H1 (cell line): ENCODE results near the gene RNF175. TPM values are rescaled to one million over a fixed set of nuclear protein-coding genes. Genes with fewer than 3 reads are reported as not detected.

Experiments used
- CEBPB ChIP-seq: IDR thresholded peaks from 2 replicates; pipeline ENCODE4 v1.6.1; 2012; ENCODE audit warnings: low read depth, low read length
- CTBP2 ChIP-seq: IDR thresholded peaks from 2 replicates; pipeline ENCODE4 v1.7.0; 2011; ENCODE audit warnings: borderline replicate concordance, mild to moderate bottlenecking, moderate library complexity, mixed read lengths, low read length; ENCODE audit not compliant: insufficient read depth, insufficient read length
- FOSL1 ChIP-seq: IDR thresholded peaks from 2 replicates; pipeline ENCODE4 v1.6.1; 2011; ENCODE audit warnings: mild to moderate bottlenecking, low read depth, low read length, moderate library complexity; ENCODE audit not compliant: insufficient read depth
- MAX ChIP-seq: IDR thresholded peaks from 2 replicates; pipeline ENCODE4 v1.6.1; 2012; ENCODE audit warnings: inconsistent platforms
- POLR2A ChIP-seq, 2 experiments: IDR thresholded peaks; 1 replicate in 1 of 2; 2 replicates in 1 of 2; pipeline ENCODE4 v1.6.1; 2011; ENCODE audit warnings: low read depth in 2 of 2, low read length in 2 of 2, mild to moderate bottlenecking in 2 of 2; ENCODE audit errors: control extremely low read depth in 1 of 2
- polyA plus RNA-seq, 7 experiments: library from polyadenylated mRNA; depleted of rRNA in 3 of 7; stranded (reverse) in 5 of 7; unstranded in 2 of 7; fragments of >200 nt in 5 of 7; fragments of 200-250 nt in 2 of 7; gene quantifications; 1 replicate in 5 of 7; 2 replicates in 1 of 7; 4 replicates in 1 of 7; pipeline versions ENCODE4 v1.2.1 to v1.2.3, GENCODE V29; 2011 to 2013; ENCODE audit warnings: missing spikeins in 2 of 7, mixed read lengths in 2 of 7
- total RNA-seq: library from RNA; stranded (reverse); fragmentation: NEBNext Ultra II Directional; extraction: Animal tissue kit (Norgen Biotek cat#: 25700); gene quantifications from 2 replicates; pipeline ENCODE4 v1.2.1, GENCODE V29; 2021
- TF ChIP-seq, protein P1 (sequence below): fragments of 300-600 bp; sonication (generic); IDR thresholded peaks from 2 replicates; pipeline ENCODE4 v1.7.1; 2012; ENCODE audit warnings: low read length, moderate library complexity, mild to moderate bottlenecking, inconsistent platforms; ENCODE audit not compliant: insufficient replicate concordance
- TF ChIP-seq, protein P2 (sequence below): IDR thresholded peaks from 2 replicates; pipeline ENCODE4 v1.6.1; 2012; ENCODE audit warnings: inconsistent platforms

The RNF175 gene
- total and polyA plus RNA-seq, 2 of the 8 experiments (the other 6 are each of a cell fraction or from before 2014, with no cell fraction given): 7.9 to 9.8 TPM

GRCh38 chr4:153704522-153704921 is 55.3 kb downstream of the RNF175 start (continued):
- TF ChIP-seq, protein P1, sequence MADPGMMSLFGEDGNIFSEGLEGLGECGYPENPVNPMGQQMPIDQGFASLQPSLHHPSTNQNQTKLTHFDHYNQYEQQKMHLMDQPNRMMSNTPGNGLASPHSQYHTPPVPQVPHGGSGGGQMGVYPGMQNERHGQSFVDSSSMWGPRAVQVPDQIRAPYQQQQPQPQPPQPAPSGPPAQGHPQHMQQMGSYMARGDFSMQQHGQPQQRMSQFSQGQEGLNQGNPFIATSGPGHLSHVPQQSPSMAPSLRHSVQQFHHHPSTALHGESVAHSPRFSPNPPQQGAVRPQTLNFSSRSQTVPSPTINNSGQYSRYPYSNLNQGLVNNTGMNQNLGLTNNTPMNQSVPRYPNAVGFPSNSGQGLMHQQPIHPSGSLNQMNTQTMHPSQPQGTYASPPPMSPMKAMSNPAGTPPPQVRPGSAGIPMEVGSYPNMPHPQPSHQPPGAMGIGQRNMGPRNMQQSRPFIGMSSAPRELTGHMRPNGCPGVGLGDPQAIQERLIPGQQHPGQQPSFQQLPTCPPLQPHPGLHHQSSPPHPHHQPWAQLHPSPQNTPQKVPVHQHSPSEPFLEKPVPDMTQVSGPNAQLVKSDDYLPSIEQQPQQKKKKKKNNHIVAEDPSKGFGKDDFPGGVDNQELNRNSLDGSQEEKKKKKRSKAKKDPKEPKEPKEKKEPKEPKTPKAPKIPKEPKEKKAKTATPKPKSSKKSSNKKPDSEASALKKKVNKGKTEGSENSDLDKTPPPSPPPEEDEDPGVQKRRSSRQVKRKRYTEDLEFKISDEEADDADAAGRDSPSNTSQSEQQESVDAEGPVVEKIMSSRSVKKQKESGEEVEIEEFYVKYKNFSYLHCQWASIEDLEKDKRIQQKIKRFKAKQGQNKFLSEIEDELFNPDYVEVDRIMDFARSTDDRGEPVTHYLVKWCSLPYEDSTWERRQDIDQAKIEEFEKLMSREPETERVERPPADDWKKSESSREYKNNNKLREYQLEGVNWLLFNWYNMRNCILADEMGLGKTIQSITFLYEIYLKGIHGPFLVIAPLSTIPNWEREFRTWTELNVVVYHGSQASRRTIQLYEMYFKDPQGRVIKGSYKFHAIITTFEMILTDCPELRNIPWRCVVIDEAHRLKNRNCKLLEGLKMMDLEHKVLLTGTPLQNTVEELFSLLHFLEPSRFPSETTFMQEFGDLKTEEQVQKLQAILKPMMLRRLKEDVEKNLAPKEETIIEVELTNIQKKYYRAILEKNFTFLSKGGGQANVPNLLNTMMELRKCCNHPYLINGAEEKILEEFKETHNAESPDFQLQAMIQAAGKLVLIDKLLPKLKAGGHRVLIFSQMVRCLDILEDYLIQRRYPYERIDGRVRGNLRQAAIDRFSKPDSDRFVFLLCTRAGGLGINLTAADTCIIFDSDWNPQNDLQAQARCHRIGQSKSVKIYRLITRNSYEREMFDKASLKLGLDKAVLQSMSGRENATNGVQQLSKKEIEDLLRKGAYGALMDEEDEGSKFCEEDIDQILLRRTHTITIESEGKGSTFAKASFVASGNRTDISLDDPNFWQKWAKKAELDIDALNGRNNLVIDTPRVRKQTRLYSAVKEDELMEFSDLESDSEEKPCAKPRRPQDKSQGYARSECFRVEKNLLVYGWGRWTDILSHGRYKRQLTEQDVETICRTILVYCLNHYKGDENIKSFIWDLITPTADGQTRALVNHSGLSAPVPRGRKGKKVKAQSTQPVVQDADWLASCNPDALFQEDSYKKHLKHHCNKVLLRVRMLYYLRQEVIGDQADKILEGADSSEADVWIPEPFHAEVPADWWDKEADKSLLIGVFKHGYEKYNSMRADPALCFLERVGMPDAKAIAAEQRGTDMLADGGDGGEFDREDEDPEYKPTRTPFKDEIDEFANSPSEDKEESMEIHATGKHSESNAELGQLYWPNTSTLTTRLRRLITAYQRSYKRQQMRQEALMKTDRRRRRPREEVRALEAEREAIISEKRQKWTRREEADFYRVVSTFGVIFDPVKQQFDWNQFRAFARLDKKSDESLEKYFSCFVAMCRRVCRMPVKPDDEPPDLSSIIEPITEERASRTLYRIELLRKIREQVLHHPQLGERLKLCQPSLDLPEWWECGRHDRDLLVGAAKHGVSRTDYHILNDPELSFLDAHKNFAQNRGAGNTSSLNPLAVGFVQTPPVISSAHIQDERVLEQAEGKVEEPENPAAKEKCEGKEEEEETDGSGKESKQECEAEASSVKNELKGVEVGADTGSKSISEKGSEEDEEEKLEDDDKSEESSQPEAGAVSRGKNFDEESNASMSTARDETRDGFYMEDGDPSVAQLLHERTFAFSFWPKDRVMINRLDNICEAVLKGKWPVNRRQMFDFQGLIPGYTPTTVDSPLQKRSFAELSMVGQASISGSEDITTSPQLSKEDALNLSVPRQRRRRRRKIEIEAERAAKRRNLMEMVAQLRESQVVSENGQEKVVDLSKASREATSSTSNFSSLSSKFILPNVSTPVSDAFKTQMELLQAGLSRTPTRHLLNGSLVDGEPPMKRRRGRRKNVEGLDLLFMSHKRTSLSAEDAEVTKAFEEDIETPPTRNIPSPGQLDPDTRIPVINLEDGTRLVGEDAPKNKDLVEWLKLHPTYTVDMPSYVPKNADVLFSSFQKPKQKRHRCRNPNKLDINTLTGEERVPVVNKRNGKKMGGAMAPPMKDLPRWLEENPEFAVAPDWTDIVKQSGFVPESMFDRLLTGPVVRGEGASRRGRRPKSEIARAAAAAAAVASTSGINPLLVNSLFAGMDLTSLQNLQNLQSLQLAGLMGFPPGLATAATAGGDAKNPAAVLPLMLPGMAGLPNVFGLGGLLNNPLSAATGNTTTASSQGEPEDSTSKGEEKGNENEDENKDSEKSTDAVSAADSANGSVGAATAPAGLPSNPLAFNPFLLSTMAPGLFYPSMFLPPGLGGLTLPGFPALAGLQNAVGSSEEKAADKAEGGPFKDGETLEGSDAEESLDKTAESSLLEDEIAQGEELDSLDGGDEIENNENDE: no peak
- no peak for TF ChIP-seq MAX
- TF ChIP-seq CEBPB: no peak
- TF ChIP-seq POLR2A (IDR thresholded peaks at IDR 0.05; ENCODE audit: control extremely low read depth in 1 of 2, low read depth in 2 of 2, low read length in 2 of 2): no peak
- TF ChIP-seq FOSL1: no peak
- no peak for TF ChIP-seq CTBP2
- TF ChIP-seq, protein P2, sequence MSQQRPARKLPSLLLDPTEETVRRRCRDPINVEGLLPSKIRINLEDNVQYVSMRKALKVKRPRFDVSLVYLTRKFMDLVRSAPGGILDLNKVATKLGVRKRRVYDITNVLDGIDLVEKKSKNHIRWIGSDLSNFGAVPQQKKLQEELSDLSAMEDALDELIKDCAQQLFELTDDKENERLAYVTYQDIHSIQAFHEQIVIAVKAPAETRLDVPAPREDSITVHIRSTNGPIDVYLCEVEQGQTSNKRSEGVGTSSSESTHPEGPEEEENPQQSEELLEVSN: no peak
